IPS-NIHi11 (cell line): ENCODE results near the gene SNW1.
"Not testable (repeated sequence)": the region's sequence is repeated elsewhere in the genome, so short reads cannot be mapped to it uniquely, and the experiment has no call there.

ENCODE experiments used
- DNase-seq: peaks from one replicate; pipeline ENCODE4 v3.0.0; 2012; ENCODE audit warnings: mixed read lengths, low spot score

Gene SNW1

GRCh38 chr14:77760381-77761204, at the start of gene SNW1:
Gene SNW1 (minus strand): TSS chr14:77761156. CDS start chr14:77761127, 29 bp downstream.
- peak; percentile 92 for DNase-seq

GRCh38 chr14:77809011-77809410, 48.1 kb upstream of the SNW1 start:
- no peak for DNase-seq

- no peak for DNase-seq
These were observed 47.3 kb upstream of the SNW1 start for GRCh38 chr14:77808250-77808649.

- DNase-seq: no peak
These were observed 44.8 kb upstream of the SNW1 start for GRCh38 chr14:77805706-77806105.

- DNase-seq: peak; percentile 54
These were observed 43.6 kb upstream of the SNW1 start for GRCh38 chr14:77804592-77804991.

GRCh38 chr14:77800814-77801213, 39.9 kb upstream of the SNW1 start:
- no peak for DNase-seq

GRCh38 chr14:77799863-77800730, 39.1 kb upstream of the SNW1 start, which contains the start of gene ADCK1:
Gene ADCK1 (plus strand): TSS chr14:77800109. CDS start chr14:77818979, 18,870 bp downstream.
- peak; percentile 88 for DNase-seq

- not testable (repeated sequence) for DNase-seq
These were observed 38.5 kb upstream of the SNW1 start for GRCh38 chr14:77799456-77799855.

- no peak for DNase-seq
These were observed 33.4 kb upstream of the SNW1 start for GRCh38 chr14:77794357-77794756.

GRCh38 chr14:77793255-77793654, 32.3 kb upstream of the SNW1 start:
- DNase-seq: not testable (repeated sequence)

GRCh38 chr14:77791225-77791600, 30.3 kb upstream of the SNW1 start:
- DNase-seq: no peak

- no peak for DNase-seq
These were observed 29.7 kb upstream of the SNW1 start for GRCh38 chr14:77790566-77791224.

GRCh38 chr14:77786148-77786547, 25.2 kb upstream of the SNW1 start:
- no peak for DNase-seq

GRCh38 chr14:77782202-77782601, 21.2 kb upstream of the SNW1 start:
- DNase-seq: no peak

- DNase-seq: not testable (repeated sequence)
These were observed 13.0 kb upstream of the SNW1 start for GRCh38 chr14:77773966-77774365.

- DNase-seq: not testable (repeated sequence)
These were observed 7.6 kb upstream of the SNW1 start for GRCh38 chr14:77768442-77769069.

- DNase-seq: no peak
These were observed 3.0 kb upstream of the SNW1 start for GRCh38 chr14:77763978-77764377.

GRCh38 chr14:77763316-77763715, 2.4 kb upstream of the SNW1 start:
- peak; percentile 10 for DNase-seq

- DNase-seq: peak; percentile 52
These were observed 412 bp upstream of the SNW1 start for GRCh38 chr14:77761205-77761931.

- DNase-seq: no peak
These were observed 8.0 kb downstream of the SNW1 start for GRCh38 chr14:77752799-77753516.
